SK-N-SH (cell line): ENCODE measurements around the gene REV1.

Source experiments
- SIN3A ChIP-seq: IDR thresholded peaks from 2 replicates; pipeline ENCODE4 v1.6.1; 2012; ENCODE audit warnings: low read depth, mild to moderate bottlenecking, low read length, moderate library complexity, borderline replicate concordance
- TAF1 ChIP-seq: IDR thresholded peaks from 2 replicates; pipeline ENCODE4 v1.6.1; 2012; ENCODE audit warnings: low read depth, mild to moderate bottlenecking, low read length, moderate library complexity, borderline replicate concordance
- YY1 ChIP-seq: IDR thresholded peaks from 2 replicates; pipeline ENCODE4 v1.4.0; 2012; ENCODE audit warnings: low read depth, mild to moderate bottlenecking
- TF ChIP-seq, protein P1 (sequence below): fragments of 200-600 bp; sonication (generic); IDR thresholded peaks from 2 replicates; pipeline ENCODE4 v1.6.1; 2017; ENCODE audit warnings: antibody characterized with exemption, mild to moderate bottlenecking, moderate library complexity

- TF ChIP-seq SIN3A (no peak), TAF1 (no peak), YY1 (no peak)
- TF ChIP-seq, protein P1, sequence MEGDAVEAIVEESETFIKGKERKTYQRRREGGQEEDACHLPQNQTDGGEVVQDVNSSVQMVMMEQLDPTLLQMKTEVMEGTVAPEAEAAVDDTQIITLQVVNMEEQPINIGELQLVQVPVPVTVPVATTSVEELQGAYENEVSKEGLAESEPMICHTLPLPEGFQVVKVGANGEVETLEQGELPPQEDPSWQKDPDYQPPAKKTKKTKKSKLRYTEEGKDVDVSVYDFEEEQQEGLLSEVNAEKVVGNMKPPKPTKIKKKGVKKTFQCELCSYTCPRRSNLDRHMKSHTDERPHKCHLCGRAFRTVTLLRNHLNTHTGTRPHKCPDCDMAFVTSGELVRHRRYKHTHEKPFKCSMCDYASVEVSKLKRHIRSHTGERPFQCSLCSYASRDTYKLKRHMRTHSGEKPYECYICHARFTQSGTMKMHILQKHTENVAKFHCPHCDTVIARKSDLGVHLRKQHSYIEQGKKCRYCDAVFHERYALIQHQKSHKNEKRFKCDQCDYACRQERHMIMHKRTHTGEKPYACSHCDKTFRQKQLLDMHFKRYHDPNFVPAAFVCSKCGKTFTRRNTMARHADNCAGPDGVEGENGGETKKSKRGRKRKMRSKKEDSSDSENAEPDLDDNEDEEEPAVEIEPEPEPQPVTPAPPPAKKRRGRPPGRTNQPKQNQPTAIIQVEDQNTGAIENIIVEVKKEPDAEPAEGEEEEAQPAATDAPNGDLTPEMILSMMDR: no peak
Measured at GRCh38 chr2:99469394-99469793, 20.4 kb downstream of the REV1 start.
